Fibroblast of pulmonary artery (primary cell): ENCODE data around the gene ANP32D.
"Not testable (repeated sequence)": the region's sequence is repeated elsewhere in the genome, so short reads cannot be mapped to it uniquely, and the experiment has no call there.

Experiments used
- DNase-seq: peaks from one replicate; pipeline ENCODE4 v3.0.0-alpha.2; 2010; ENCODE audit warnings: low read depth
- H3K4me3 ChIP-seq: replicated peaks from 2 replicates; pipeline ENCODE4 v1.5.1; 2011; ENCODE audit warnings: low read depth, mild to moderate bottlenecking, control low read depth, low read length, moderate library complexity
- CTCF ChIP-seq: IDR thresholded peaks from 2 replicates; pipeline ENCODE4 v1.5.1; 2011; ENCODE audit warnings: mild to moderate bottlenecking, control low read depth, low read length, inconsistent platforms; ENCODE audit errors: missing control alignments

Gene ANP32D

GRCh38 chr12:48472259-48472658 lies at the start of gene ANP32D:
Gene ANP32D, plus strand, starts transcription at chr12:48472559. Its CDS starts 106 bp downstream, at chr12:48472665.
- DNase-seq, result no peak
- no peak for TF ChIP-seq CTCF
- no peak within 1 kb of the TSS for H3K4me3 ChIP-seq

DNA sequence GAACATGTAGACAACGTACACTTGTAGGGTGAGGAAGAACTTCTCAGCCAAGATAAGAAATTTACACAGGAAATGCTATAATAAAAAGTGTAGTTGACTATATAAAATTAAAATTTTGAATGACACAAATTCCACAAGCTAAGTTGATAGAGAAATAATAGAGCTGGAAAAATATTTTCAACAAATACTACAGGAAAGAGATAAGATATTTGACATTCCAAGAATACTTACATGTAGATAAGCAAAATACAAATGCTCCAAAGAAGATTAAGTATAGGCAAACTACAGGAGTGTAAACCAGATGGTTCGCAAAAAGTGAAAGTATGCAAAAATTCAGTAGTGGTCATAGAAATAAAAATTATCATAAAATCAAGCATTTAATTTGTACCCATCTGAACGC lies 49.2 kb upstream of the ANP32D start:
- DNase-seq, result peak; percentile 11
- no peak overlapping the region for H3K4me3 ChIP-seq
- TF ChIP-seq CTCF, result no peak

DNA sequence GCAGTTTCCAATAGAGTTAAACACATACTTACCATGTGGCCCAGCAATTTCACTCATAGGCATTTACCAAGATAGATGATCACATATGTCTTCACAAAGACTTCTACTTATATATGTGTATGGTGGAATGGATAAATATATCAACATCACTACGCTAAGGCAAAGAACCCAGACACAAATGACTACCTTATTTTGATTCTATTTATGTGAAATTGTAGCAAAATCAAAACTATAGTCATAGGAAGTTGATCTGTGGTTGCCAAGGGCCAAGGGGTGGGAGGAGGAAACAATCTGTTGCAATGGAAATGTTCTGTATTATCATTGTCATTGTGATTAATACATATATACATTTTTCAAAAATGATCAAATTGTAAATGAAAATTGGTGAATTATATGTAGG lies 47.7 kb upstream of the ANP32D start:
- DNase-seq, result no peak

GRCh38 chr12:48434016-48434415 lies 38.3 kb upstream of the ANP32D start:
- DNase-seq, H3K4me3 ChIP-seq: not testable (repeated sequence)

More for the DNA sequence above, 47.7 kb upstream of the ANP32D start:
- H3K4me3 ChIP-seq, result no peak overlapping the region
- no peak for TF ChIP-seq CTCF

DNA sequence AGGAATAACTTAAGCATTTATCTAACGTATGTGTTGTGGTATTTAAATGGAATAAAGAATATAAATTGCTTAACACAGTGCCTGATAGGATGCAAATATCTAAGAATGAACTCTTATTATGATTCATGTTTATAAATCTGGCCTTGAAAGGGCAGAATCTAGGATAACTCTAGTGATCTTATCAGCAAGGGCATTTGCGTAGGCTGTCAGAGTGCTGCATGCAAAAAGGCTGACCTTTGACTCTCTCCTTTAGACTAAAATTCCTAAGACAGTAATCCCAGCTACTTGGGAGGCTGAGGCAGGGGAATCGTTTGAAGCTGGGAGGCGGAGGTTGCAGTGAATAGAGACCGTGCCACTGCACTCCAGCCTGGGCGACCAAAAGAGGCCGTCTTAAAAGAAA lies 31.3 kb upstream of the ANP32D start:
- no peak overlapping the region for H3K4me3 ChIP-seq
- peak; percentile 9 for DNase-seq
- TF ChIP-seq CTCF, result no peak

DNA sequence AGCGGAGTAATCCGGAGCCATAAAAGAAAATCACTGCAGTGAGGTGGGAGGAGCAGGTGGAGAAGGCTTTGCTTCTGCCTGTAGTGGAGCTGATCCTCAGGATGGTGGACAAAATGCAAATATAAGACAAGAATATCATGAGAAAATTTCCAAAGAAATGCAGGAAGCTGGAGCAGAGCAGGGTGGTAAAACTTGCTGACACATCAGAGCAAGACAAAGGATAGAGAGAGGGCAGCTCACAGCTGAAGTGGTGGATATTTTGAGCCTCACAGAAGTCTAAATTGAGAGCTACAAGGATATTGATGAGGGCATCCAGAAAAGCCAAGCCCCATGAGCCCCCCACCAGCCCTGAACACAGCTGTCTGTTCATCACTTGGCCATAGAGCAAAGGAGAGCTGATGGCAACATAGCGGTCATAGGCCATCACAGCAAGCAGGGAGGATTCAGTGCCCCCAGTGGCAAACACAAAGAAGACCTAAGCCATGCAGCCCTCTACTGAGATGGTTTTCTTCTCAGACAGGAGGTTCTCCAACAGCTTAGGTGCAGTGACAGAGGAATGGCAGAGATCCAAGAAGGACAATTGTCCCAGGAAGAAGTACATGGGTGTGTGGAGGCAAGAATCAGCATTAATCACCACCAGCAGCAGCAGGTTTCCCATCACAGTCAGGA lies 30.0 kb upstream of the ANP32D start:
- DNase-seq, result no peak
- TF ChIP-seq CTCF, result peak; percentile 11
- H3K4me3 ChIP-seq, result no peak overlapping the region

- DNase-seq, result no peak
- H3K4me3 ChIP-seq, result no peak overlapping the region
- no peak for TF ChIP-seq CTCF
Measured at GRCh38 chr12:48445538-48445937, 26.8 kb upstream of the ANP32D start.
